ENCODE data around the gene OVCH1. TPM values are rescaled to one million over a fixed set of nuclear protein-coding genes. Genes with fewer than 3 reads are reported as not detected.

Gene OVCH1
- total RNA-seq, 2 experiments from 2014 or later, result not detected

- H3K4me3 Mint-ChIP-seq, result no peak overlapping the region
- intact Hi-C loops (cut with DNase I, micrococcal nuclease), result no loop called here
- H3K4me1 ChIP-seq (ENCODE audit: insufficient read depth, low read length), result no peaks in the 10 kb centered on the region
- no peak overlapping the region for H3K4me3 ChIP-seq (ENCODE audit: low read length)
- no peak for TF ChIP-seq CTCF (IDR thresholded peaks at IDR 0.05)
- H3K9me3 Mint-ChIP-seq, result no peaks in the 10 kb centered on the region
- no peaks in the 10 kb centered on the region for H3K4me1 Mint-ChIP-seq (ENCODE audit: low read depth)
- DNase-seq (no peak), ATAC-seq (ENCODE audit: poor library complexity) (no peak)
- H3K27me3 ChIP-seq (ENCODE audit: control insufficient read depth in 1 of 2, insufficient read depth in 2 of 2, low read length in 2 of 2), result peaks cover 0 to 5% of the 10 kb centered on the region in 2 experiments
- H3K9me3 ChIP-seq (ENCODE audit: control insufficient read depth in 1 of 2, insufficient read depth in 1 of 2, low read length in 2 of 2), result no peaks in the 10 kb centered on the region
- H3K36me3 ChIP-seq (ENCODE audit: insufficient read depth, low read length), result no peaks in the 10 kb centered on the region
- ChIA-PET CTCF (no interaction called here), POLR2A (no interaction called here)
- H3K27me3 Mint-ChIP-seq, result peaks cover 27% of the 10 kb centered on the region
- no peak overlapping the region for H3K27ac ChIP-seq (ENCODE audit: low read depth in 1 of 2, low read length in 2 of 2)
- H3K36me3 Mint-ChIP-seq (ENCODE audit: low read depth), result no peaks in the 10 kb centered on the region
- no peak overlapping the region for H3K27ac Mint-ChIP-seq
These were observed 12.0 kb upstream of the OVCH1 start for GRCh38 chr12:29509503-29509902.

GRCh38 chr12:29508949-29509348 lies 11.5 kb upstream of the OVCH1 start:
- no peak overlapping the region for H3K4me3 Mint-ChIP-seq
- Histone ChIP-seq H3K4me1 (ENCODE audit: insufficient read depth, low read length) (no peaks in the 10 kb centered on the region), H3K9me3 (ENCODE audit: control insufficient read depth in 1 of 2, insufficient read depth in 1 of 2, low read length in 2 of 2) (no peaks in the 10 kb centered on the region), H3K4me3 (ENCODE audit: low read length) (no peak overlapping the region), H3K27me3 (ENCODE audit: control insufficient read depth in 1 of 2, insufficient read depth in 2 of 2, low read length in 2 of 2) (peaks cover 0 to 5% of the 10 kb centered on the region in 2 experiments), H3K36me3 (ENCODE audit: insufficient read depth, low read length) (no peaks in the 10 kb centered on the region), H3K27ac (ENCODE audit: low read depth in 1 of 2, low read length in 2 of 2) (no peak overlapping the region)
- H3K27ac Mint-ChIP-seq, result no peak overlapping the region
- intact Hi-C loops (cut with DNase I, micrococcal nuclease), result no loop called here
- no peaks in the 10 kb centered on the region for H3K4me1 Mint-ChIP-seq (ENCODE audit: low read depth)
- ChIA-PET POLR2A (no interaction called here), CTCF (no interaction called here)
- no peak for ATAC-seq (ENCODE audit: poor library complexity)
- H3K9me3 Mint-ChIP-seq, result no peaks in the 10 kb centered on the region
- H3K27me3 Mint-ChIP-seq, result peaks cover 24% of the 10 kb centered on the region
- no peak for DNase-seq
- no peaks in the 10 kb centered on the region for H3K36me3 Mint-ChIP-seq (ENCODE audit: low read depth)
- TF ChIP-seq CTCF (IDR thresholded peaks at IDR 0.05), result no peak

- H3K4me1 Mint-ChIP-seq (ENCODE audit: low read depth), result no peaks in the 10 kb centered on the region
- ChIA-PET CTCF (no interaction called here), POLR2A (no interaction called here)
- no peak for TF ChIP-seq CTCF (IDR thresholded peaks at IDR 0.05)
- Histone ChIP-seq H3K9me3 (ENCODE audit: control insufficient read depth in 1 of 2, insufficient read depth in 1 of 2, low read length in 2 of 2) (no peaks in the 10 kb centered on the region), H3K27ac (ENCODE audit: low read depth in 1 of 2, low read length in 2 of 2) (no peak overlapping the region), H3K4me1 (ENCODE audit: insufficient read depth, low read length) (no peaks in the 10 kb centered on the region), H3K4me3 (ENCODE audit: low read length) (no peak overlapping the region), H3K27me3 (ENCODE audit: control insufficient read depth in 1 of 2, insufficient read depth in 2 of 2, low read length in 2 of 2) (peaks cover 0 to 5% of the 10 kb centered on the region in 2 experiments), H3K36me3 (ENCODE audit: insufficient read depth, low read length) (no peaks in the 10 kb centered on the region)
- no peak overlapping the region for H3K4me3 Mint-ChIP-seq
- no peak overlapping the region for H3K27ac Mint-ChIP-seq
- H3K9me3 Mint-ChIP-seq, result no peaks in the 10 kb centered on the region
- intact Hi-C loops (cut with DNase I, micrococcal nuclease), result no loop called here
- DNase-seq, result no peak
- peaks cover 19% of the 10 kb centered on the region for H3K27me3 Mint-ChIP-seq
- H3K36me3 Mint-ChIP-seq (ENCODE audit: low read depth), result no peaks in the 10 kb centered on the region
- no peak for ATAC-seq (ENCODE audit: poor library complexity)
These were observed 7.6 kb upstream of the OVCH1 start for GRCh38 chr12:29505122-29505521.

Measured in CD4-positive, alpha-beta T cell (primary cell).